Trophoblast cell (in vitro differentiated cells and primary cell): ENCODE data around the gene RNF150.

Experiments used
- DNase-seq, 2 donors: peaks; one replicate each; pipeline ENCODE4 v3.0.0-alpha.2; 2016
- H2AFZ ChIP-seq: 2 replicates; pipeline ENCODE4 v1.6.1; 2013; ENCODE audit warnings: low read length, moderate library complexity, mild to moderate bottlenecking; ENCODE audit not compliant: insufficient read depth, poor library complexity
- H2AK5ac ChIP-seq: 2 replicates; pipeline ENCODE4 v1.6.1; 2013; ENCODE audit warnings: mild to moderate bottlenecking, low read length
- H2BK120ac ChIP-seq: 2 replicates; pipeline ENCODE4 v1.6.1; 2013; ENCODE audit warnings: low read length, mild to moderate bottlenecking, moderate library complexity; ENCODE audit not compliant: insufficient read depth, poor library complexity
- H2BK12ac ChIP-seq: 2 replicates; pipeline ENCODE4 v1.6.1; 2013; ENCODE audit warnings: mild to moderate bottlenecking, low read length, moderate library complexity
- H2BK5ac ChIP-seq: 2 replicates; pipeline ENCODE4 v1.6.1; 2013; ENCODE audit warnings: low read length, low read depth, moderate library complexity, mild to moderate bottlenecking; ENCODE audit not compliant: poor library complexity
- H3K14ac ChIP-seq: 2 replicates; pipeline ENCODE4 v1.6.1; 2013; ENCODE audit warnings: mild to moderate bottlenecking, low read length
- H3K18ac ChIP-seq: 2 replicates; pipeline ENCODE4 v1.6.1; 2013; ENCODE audit warnings: mild to moderate bottlenecking, low read length
- H3K23ac ChIP-seq: 2 replicates; pipeline ENCODE4 v1.6.1; 2013; ENCODE audit warnings: low read length
- H3K27ac ChIP-seq: 2 replicates; pipeline ENCODE4 v1.5.1; 2013; ENCODE audit warnings: low read depth, mild to moderate bottlenecking, inconsistent platforms, low read length, moderate library complexity
- H3K27me3 ChIP-seq: 2 replicates; pipeline ENCODE4 v1.6.1; 2013; ENCODE audit warnings: inconsistent platforms, mild to moderate bottlenecking, low read length, moderate library complexity; ENCODE audit not compliant: insufficient read depth
- H3K36me3 ChIP-seq, 2 experiments: 1 replicate in 1 of 2; 2 replicates in 1 of 2; pipeline ENCODE4 v1.6.1; 2013; ENCODE audit warnings: low read length in 2 of 2, mild to moderate bottlenecking in 2 of 2, moderate library complexity in 1 of 2; ENCODE audit not compliant: insufficient read depth in 2 of 2, control insufficient read depth in 1 of 2
- H3K4ac ChIP-seq: 2 replicates; pipeline ENCODE4 v1.6.1; 2013; ENCODE audit warnings: low read depth, mild to moderate bottlenecking, low read length, moderate library complexity
- H3K4me1 ChIP-seq, 2 experiments: 1 replicate in 1 of 2; 2 replicates in 1 of 2; pipeline ENCODE4 v1.6.1; 2013; ENCODE audit warnings: low read length in 2 of 2, mild to moderate bottlenecking in 2 of 2, moderate library complexity in 1 of 2; ENCODE audit not compliant: insufficient read depth in 2 of 2, control insufficient read depth in 1 of 2
- H3K4me2 ChIP-seq: 2 replicates; pipeline ENCODE4 v1.6.1; 2013; ENCODE audit warnings: inconsistent platforms, mild to moderate bottlenecking, low read length, moderate library complexity
- H3K4me3 ChIP-seq: 2 replicates; pipeline ENCODE4 v1.5.1; 2013; ENCODE audit warnings: mild to moderate bottlenecking, low read depth, low read length, inconsistent platforms
- H3K79me1 ChIP-seq: one replicate; pipeline ENCODE4 v1.6.1; 2013; ENCODE audit warnings: low read length
- H3K79me2 ChIP-seq: 2 replicates; pipeline ENCODE4 v1.6.1; 2013; ENCODE audit warnings: low read length, mild to moderate bottlenecking; ENCODE audit not compliant: control insufficient read depth, insufficient read depth, poor library complexity
- H3K9ac ChIP-seq: 2 replicates; pipeline ENCODE4 v1.6.1; 2013; ENCODE audit warnings: mild to moderate bottlenecking, low read length
- H3K9me3 ChIP-seq: 2 replicates; pipeline ENCODE4 v1.6.1; 2013; ENCODE audit warnings: low read depth, mild to moderate bottlenecking, control low read depth, inconsistent platforms, low read length; ENCODE audit not compliant: insufficient read depth
- H4K12ac ChIP-seq: 2 replicates; pipeline ENCODE4 v1.6.1; 2013; ENCODE audit warnings: low read depth, mild to moderate bottlenecking, low read length, moderate library complexity
- H4K8ac ChIP-seq: 2 replicates; pipeline ENCODE4 v1.6.1; 2013; ENCODE audit warnings: low read depth, mild to moderate bottlenecking, low read length, moderate library complexity
- H4K91ac ChIP-seq: one replicate; pipeline ENCODE4 v1.6.1; 2013; ENCODE audit warnings: low read depth, mild to moderate bottlenecking, low read length, moderate library complexity
- WGBS: extraction: QIAGEN DNeasy Blood & Tissue Kit; methylation state at CpG from one replicate; pipeline ENCODE4 v1.1.7; 2013; ENCODE audit warnings: missing lambda C conversion rate; ENCODE audit not compliant: insufficient read length, insufficient coverage; ENCODE audit errors: extremely low coverage; 5-methylcytosine and 5-hydroxymethylcytosine counted together

RNF150 gene

DNA sequence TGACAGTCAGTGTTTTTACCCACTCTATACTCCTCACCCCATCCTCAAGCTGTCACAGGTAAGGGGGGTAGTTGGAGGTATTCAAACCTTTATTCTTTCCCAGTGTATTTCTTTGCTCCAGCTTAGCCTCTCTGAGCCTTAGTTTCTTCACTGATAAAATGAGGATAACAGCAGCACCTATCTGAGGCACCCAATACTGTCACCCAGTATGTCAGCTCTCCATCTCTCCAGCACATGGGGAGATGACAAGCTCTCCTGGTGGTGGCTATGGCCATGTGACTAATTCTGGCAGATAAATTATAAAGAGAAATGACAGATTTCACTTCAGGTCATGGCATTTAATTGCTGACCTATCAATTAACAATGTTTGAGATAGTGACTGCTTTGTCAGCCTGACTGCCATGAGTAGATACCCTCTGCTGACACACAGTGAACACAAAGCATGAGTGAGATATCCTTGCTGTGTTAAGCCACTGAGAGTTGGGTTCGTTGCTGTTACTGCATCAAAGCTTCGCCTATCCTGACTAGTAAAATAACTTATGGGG, 200.7 kb downstream of the RNF150 start:
- Histone ChIP-seq H2AFZ (no peak overlapping the region), H3K27me3 (no peaks in the 10 kb centered on the region), H2BK12ac (no peak overlapping the region), H3K9ac (no peak overlapping the region), H3K18ac (no peak overlapping the region), H3K14ac (no peak overlapping the region), H3K23ac (no peak overlapping the region), H3K4me2 (no peak overlapping the region), H2AK5ac (no peak overlapping the region), H4K8ac (no peak overlapping the region), H2BK120ac (no peak overlapping the region), H3K9me3 (no peaks in the 10 kb centered on the region), H4K12ac (no peak overlapping the region), H3K4me1 (no peaks in the 10 kb centered on the region), H2BK5ac (no peak overlapping the region), H3K36me3 (no peaks in the 10 kb centered on the region), H4K91ac (no peak overlapping the region), H3K79me1 (no peaks in the 10 kb centered on the region), H3K79me2 (no peaks in the 10 kb centered on the region), H3K4ac (no peak overlapping the region), H3K4me3 (no peak overlapping the region), H3K27ac (no peak overlapping the region)
- DNase-seq, result no peak
- no CpG with 5 or more reads among the region's 2 CpGs for WGBS

DNA sequence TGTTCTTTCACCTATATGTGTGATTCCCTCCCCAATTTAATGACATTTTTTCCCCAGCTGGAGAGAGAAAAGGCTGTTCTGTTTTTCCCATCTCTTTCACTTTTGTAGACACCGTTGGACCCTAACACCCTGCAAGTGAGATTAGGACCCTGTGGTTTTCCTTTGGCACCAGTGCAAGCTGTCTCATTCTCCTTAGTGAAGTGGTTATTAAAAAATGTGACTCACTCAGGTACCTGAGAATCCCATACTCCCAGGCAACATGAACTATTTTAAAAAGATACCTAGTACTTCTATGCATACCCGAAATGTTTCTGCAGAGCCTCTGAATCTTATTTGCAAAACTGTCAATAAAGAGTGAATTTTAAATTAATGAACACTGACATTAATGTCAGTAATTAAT, 201.4 kb downstream of the RNF150 start:
- Histone ChIP-seq H3K14ac (no peak overlapping the region), H3K79me2 (no peaks in the 10 kb centered on the region), H3K4me2 (no peak overlapping the region), H2BK5ac (no peak overlapping the region), H3K23ac (no peak overlapping the region), H3K18ac (no peak overlapping the region), H3K27me3 (no peaks in the 10 kb centered on the region), H2AK5ac (no peak overlapping the region), H2BK12ac (no peak overlapping the region), H3K27ac (no peak overlapping the region), H2BK120ac (no peak overlapping the region), H3K9ac (no peak overlapping the region), H3K36me3 (no peaks in the 10 kb centered on the region), H3K9me3 (no peaks in the 10 kb centered on the region), H4K91ac (no peak overlapping the region), H2AFZ (no peak overlapping the region), H4K8ac (no peak overlapping the region), H3K4me3 (no peak overlapping the region), H4K12ac (no peak overlapping the region), H3K4ac (no peak overlapping the region), H3K4me1 (no peaks in the 10 kb centered on the region), H3K79me1 (no peaks in the 10 kb centered on the region)
- WGBS, result no CpG with 5 or more reads among the region's 2 CpGs
- DNase-seq, result no peak

GRCh38 chr4:140930557-140930956, 202.7 kb downstream of the RNF150 start:
- H3K9ac ChIP-seq, result no peak overlapping the region
- H2BK5ac ChIP-seq, result no peak overlapping the region
- no peak overlapping the region for H4K12ac ChIP-seq
- no peak overlapping the region for H3K18ac ChIP-seq
- H2BK12ac ChIP-seq, result no peak overlapping the region
- peaks cover 2 to 5% of the 10 kb centered on the region in 2 experiments for H3K4me1 ChIP-seq
- no peak overlapping the region for H2BK120ac ChIP-seq
- H2AFZ ChIP-seq, result no peak overlapping the region
- no peak overlapping the region for H3K4me2 ChIP-seq
- no peak overlapping the region for H3K23ac ChIP-seq
- H3K27ac ChIP-seq, result no peak overlapping the region
- no peak for DNase-seq
- no peak overlapping the region for H3K14ac ChIP-seq
- no peaks in the 10 kb centered on the region for H3K27me3 ChIP-seq
- no peak overlapping the region for H4K91ac ChIP-seq
- H3K9me3 ChIP-seq, result no peaks in the 10 kb centered on the region
- H3K4me3 ChIP-seq, result no peak overlapping the region
- no peak overlapping the region for H2AK5ac ChIP-seq
- H3K79me2 ChIP-seq, result no peaks in the 10 kb centered on the region
- H3K4ac ChIP-seq, result no peak overlapping the region
- no CpG with 5 or more reads among the region's 7 CpGs for WGBS
- H3K79me1 ChIP-seq, result peaks cover 2% of the 10 kb centered on the region
- no peaks in the 10 kb centered on the region for H3K36me3 ChIP-seq
- no peak overlapping the region for H4K8ac ChIP-seq

DNA sequence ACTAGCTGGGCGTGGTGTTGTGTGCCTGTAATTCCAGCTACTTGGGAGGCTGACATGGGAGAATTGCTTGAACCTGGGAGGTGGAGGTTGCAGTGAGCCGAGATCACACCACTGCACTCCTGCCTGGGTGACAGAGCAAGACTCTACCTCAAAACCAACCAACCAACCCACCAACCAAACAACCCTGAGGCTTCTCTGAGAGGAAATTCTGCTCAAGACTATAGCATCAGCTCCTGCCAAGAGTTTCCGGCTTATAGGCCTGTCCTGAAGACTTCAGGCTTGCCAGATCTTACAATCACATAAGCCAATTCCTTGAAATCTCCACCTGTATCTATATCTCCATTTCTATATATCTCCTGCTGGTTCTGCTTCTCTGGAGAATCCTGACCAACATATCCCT, 203.3 kb downstream of the RNF150 start:
- no peaks in the 10 kb centered on the region for H3K9me3 ChIP-seq
- H3K4me3 ChIP-seq, result no peak overlapping the region
- H3K27ac ChIP-seq, result no peak overlapping the region
- H2AFZ ChIP-seq, result no peak overlapping the region
- no peak overlapping the region for H3K4ac ChIP-seq
- WGBS, result no CpG with 5 or more reads among the region's 3 CpGs
- H3K9ac ChIP-seq, result no peak overlapping the region
- H3K79me2 ChIP-seq, result no peaks in the 10 kb centered on the region
- H3K23ac ChIP-seq, result no peak overlapping the region
- H3K18ac ChIP-seq, result no peak overlapping the region
- H4K8ac ChIP-seq, result no peak overlapping the region
- no peak overlapping the region for H2AK5ac ChIP-seq
- no peaks in the 10 kb centered on the region for H3K36me3 ChIP-seq
- H3K4me2 ChIP-seq, result no peak overlapping the region
- no peak overlapping the region for H2BK12ac ChIP-seq
- H2BK120ac ChIP-seq, result no peak overlapping the region
- DNase-seq, result no peak
- no peak overlapping the region for H4K91ac ChIP-seq
- no peak overlapping the region for H4K12ac ChIP-seq
- H3K4me1 ChIP-seq, result peaks cover 2 to 5% of the 10 kb centered on the region in 2 experiments
- H3K14ac ChIP-seq, result no peak overlapping the region
- no peaks in the 10 kb centered on the region for H3K27me3 ChIP-seq
- peaks cover 2% of the 10 kb centered on the region for H3K79me1 ChIP-seq
- H2BK5ac ChIP-seq, result no peak overlapping the region
